IMR-90 (cell line): Measurements from ENCODE around the gene FBXO44. TPM values are rescaled to one million over a fixed set of nuclear protein-coding genes. Genes with fewer than 3 reads are reported as not detected.

Experiments used
- ATAC-seq: fragments of 200-7000 bp; cut with Tn5 transposase; 2 replicates; pipeline ENCODE4 v1.9.1; 2020; ENCODE audit warnings: low read depth, mild to moderate bottlenecking, moderate library complexity
- BruUV-seq: library from RNA; stranded (reverse); fragments of 400-500 nt; replicated peaks from 2 replicates; lab custom pipeline; 2021; lab: Mats Ljungman, UMichigan
- CTCF ChIA-PET: fragments of 300-600 bp; formaldehyde crosslinking; extraction: SDS; loops from one replicate; lab custom pipeline; 2021; ENCODE audit warnings: antibody characterized with exemption; lab: Yijun Ruan, JAX
- POLR2A ChIA-PET: fragments of 300-600 bp; sonication (Branson Sonifier 250); formaldehyde crosslinking; loops from one replicate; lab custom pipeline; 2022; ENCODE audit warnings: antibody characterized with exemption; ENCODE audit not compliant: unreplicated experiment; lab: Charles Lee
- DNase-seq: peaks from one replicate; pipeline ENCODE4 v3.0.0; 2013
- H2AFZ ChIP-seq: replicated peaks from 2 replicates; pipeline ENCODE3; 2013; ENCODE audit warnings: low read length, mild to moderate bottlenecking; ENCODE audit not compliant: poor library complexity
- H2AK5ac ChIP-seq: 2 replicates; pipeline ENCODE4 v1.6.1; 2013; ENCODE audit warnings: low read depth, low read length, inconsistent platforms
- H2AK9ac ChIP-seq: replicated peaks from 2 replicates; pipeline ENCODE3; 2013; ENCODE audit warnings: mild to moderate bottlenecking, low read depth, low read length, moderate library complexity; ENCODE audit not compliant: poor library complexity
- H2BK120ac ChIP-seq: 2 replicates; pipeline ENCODE4 v1.6.1; 2013; ENCODE audit warnings: low read depth, low read length, inconsistent platforms
- H2BK15ac ChIP-seq: 3 replicates; pipeline ENCODE4 v1.6.1; 2013; ENCODE audit warnings: low read depth, low read length, inconsistent platforms
- H2BK20ac ChIP-seq: 2 replicates; pipeline ENCODE4 v1.6.1; 2013; ENCODE audit warnings: low read depth, mild to moderate bottlenecking, inconsistent platforms, low read length, moderate library complexity
- H2BK5ac ChIP-seq: 2 replicates; pipeline ENCODE4 v1.6.1; 2013; ENCODE audit warnings: mild to moderate bottlenecking, low read depth, low read length, inconsistent platforms; ENCODE audit not compliant: poor library complexity, severe bottlenecking
- H3K14ac ChIP-seq: replicated peaks from 2 replicates; pipeline ENCODE4 v1.6.1; 2013; ENCODE audit warnings: low read depth, low read length, inconsistent platforms
- H3K18ac ChIP-seq: 2 replicates; pipeline ENCODE4 v1.6.1; 2013; ENCODE audit warnings: low read depth, low read length, control low read depth
- H3K23ac ChIP-seq: 2 replicates; pipeline ENCODE4 v1.6.1; 2013; ENCODE audit warnings: low read depth, low read length, inconsistent platforms
- H3K27ac ChIP-seq: 2 replicates; pipeline ENCODE4 v1.5.1; 2013; ENCODE audit warnings: mild to moderate bottlenecking, control low read depth, low read length; ENCODE audit not compliant: insufficient read depth
- H3K27me3 ChIP-seq: 2 replicates; pipeline ENCODE4 v1.6.1; 2013; ENCODE audit warnings: low read length; ENCODE audit not compliant: control insufficient read depth, insufficient read depth
- H3K36me3 ChIP-seq: 2 replicates; pipeline ENCODE4 v1.6.1; 2013; ENCODE audit warnings: low read length, mixed read lengths; ENCODE audit not compliant: control insufficient read depth, insufficient read depth
- H3K4ac ChIP-seq: 2 replicates; pipeline ENCODE4 v1.6.1; 2013; ENCODE audit warnings: low read depth, low read length, inconsistent platforms
- H3K4me1 ChIP-seq: 2 replicates; pipeline ENCODE4 v1.6.1; 2013; ENCODE audit warnings: low read length, mixed read lengths; ENCODE audit not compliant: control insufficient read depth, insufficient read depth
- H3K4me2 ChIP-seq: 2 replicates; pipeline ENCODE4 v1.6.1; 2013; ENCODE audit warnings: low read depth, mild to moderate bottlenecking, control low read depth, low read length, moderate library complexity
- H3K4me3 ChIP-seq: 2 replicates; pipeline ENCODE4 v1.5.1; 2013; ENCODE audit warnings: low read depth, mild to moderate bottlenecking, control low read depth, low read length, moderate library complexity; ENCODE audit not compliant: insufficient read depth
- H3K56ac ChIP-seq: 2 replicates; pipeline ENCODE4 v1.6.1; 2013; ENCODE audit warnings: low read length, inconsistent platforms; ENCODE audit not compliant: insufficient read depth; ENCODE audit errors: extremely low read depth
- H3K79me1 ChIP-seq, 2 experiments: 2 replicates each; pipeline ENCODE4 v1.6.1; 2013; ENCODE audit warnings: low read length in 2 of 2, inconsistent platforms in 1 of 2, low read depth in 1 of 2
- H3K9ac ChIP-seq: 2 replicates; pipeline ENCODE4 v1.6.1; 2013; ENCODE audit warnings: low read depth, low read length, control low read depth
- H3K9me1 ChIP-seq: 2 replicates; pipeline ENCODE4 v1.6.1; 2013; ENCODE audit warnings: low read length, inconsistent platforms; ENCODE audit not compliant: insufficient read depth
- H3K9me3 ChIP-seq: 2 replicates; pipeline ENCODE4 v1.6.1; 2013; ENCODE audit warnings: low read length; ENCODE audit not compliant: control insufficient read depth, insufficient read depth
- H4K20me1 ChIP-seq: 2 replicates; pipeline ENCODE4 v1.6.1; 2013; ENCODE audit warnings: low read length, inconsistent platforms; ENCODE audit not compliant: insufficient read depth
- H4K5ac ChIP-seq: 2 replicates; pipeline ENCODE4 v1.6.1; 2013; ENCODE audit warnings: mild to moderate bottlenecking, low read depth, low read length, control low read depth
- H4K8ac ChIP-seq, 2 experiments: 2 replicates each; pipeline ENCODE4 v1.6.1; 2013; ENCODE audit warnings: low read depth in 2 of 2, low read length in 2 of 2, control low read depth in 1 of 2, inconsistent platforms in 1 of 2
- H4K91ac ChIP-seq: 2 replicates; pipeline ENCODE4 v1.6.1; 2013; ENCODE audit warnings: low read depth, low read length, inconsistent platforms; ENCODE audit not compliant: insufficient read depth
- CTCF ChIP-seq: conservative IDR thresholded peaks from 2 replicates; pipeline ENCODE4 v1.5.1; 2012; ENCODE audit warnings: mild to moderate bottlenecking, low read depth, low read length, improper control_type of control experiment
- ELK1 ChIP-seq: fragments of 150-350 bp; IDR thresholded peaks from 2 replicates; pipeline ENCODE4 v1.6.1; 2016; ENCODE audit warnings: low read depth, mild to moderate bottlenecking, low read length, moderate library complexity, borderline replicate concordance
- FOS ChIP-seq: fragments of 150-350 bp; IDR thresholded peaks from 2 replicates; pipeline ENCODE4 v1.6.1; 2016; ENCODE audit warnings: low read depth, low read length
- MAFK ChIP-seq: IDR thresholded peaks from 2 replicates; pipeline ENCODE4 v1.6.1; 2012; ENCODE audit warnings: low read depth, low read length, improper control_type of control experiment
- NFE2L2 ChIP-seq: fragments of 150-350 bp; IDR thresholded peaks from 2 replicates; pipeline ENCODE4 v1.6.1; 2016; ENCODE audit warnings: low read depth, mild to moderate bottlenecking, low read length
- POLR2A ChIP-seq: IDR thresholded peaks from 2 replicates; pipeline ENCODE4 v1.6.1; 2012; ENCODE audit warnings: mild to moderate bottlenecking, low read depth, low read length
- RAD21 ChIP-seq: IDR thresholded peaks from 2 replicates; pipeline ENCODE4 v1.6.1; 2012; ENCODE audit warnings: low read length, improper control_type of control experiment
- RFX5 ChIP-seq: IDR thresholded peaks from 2 replicates; pipeline ENCODE4 v1.8.0; 2012; ENCODE audit warnings: low read depth, mild to moderate bottlenecking, low read length, moderate library complexity
- WGBS, 2 experiments: methylation state at CpG; one replicate each; pipeline versions ENCODE4 v1.1.5 to v1.1.7; 2013; ENCODE audit warnings: missing lambda C conversion rate in 2 of 2; ENCODE audit not compliant: insufficient read length in 1 of 2; ENCODE audit errors: extremely low coverage in 2 of 2; 5-methylcytosine and 5-hydroxymethylcytosine counted together
- dilution Hi-C: fragments of 300-500 bp; cut with HindIII; formaldehyde crosslinking; loops from one replicate; pipeline ENCODE4 v1.14.3; 2018; ENCODE audit warnings: low sequenced_read_pairs; ENCODE audit not compliant: unreplicated experiment
- in situ Hi-C: fragments of 300-500 bp; cut with MboI; formaldehyde crosslinking; loops from 3 replicates; pipeline ENCODE4 v1.14.3; 2019; ENCODE audit warnings: low sequenced_read_pairs, inconsistent platforms, mixed read lengths
- intact Hi-C: fragments of 100-400 bp; cut with micrococcal nuclease; formaldehyde crosslinking; loops from 2 replicates; pipeline ENCODE4 v1.10.0; 2022
- polyA plus RNA-seq, 3 experiments: library from polyadenylated mRNA; depleted of rRNA; stranded (reverse); fragments of >200 nt; gene quantifications; 2 replicates each; pipeline ENCODE4 v1.2.3, GENCODE V29; 2012; ENCODE audit warnings: low replicate concordance in 1 of 3
- total RNA-seq: library from RNA; depleted of rRNA; stranded (reverse); fragments of >200 nt; gene quantifications from 2 replicates; pipeline ENCODE4 v1.2.3, GENCODE V29; 2012

FBXO44 gene
- total and polyA plus RNA-seq, 2 of the 4 experiments (the other 2 are of a cell fraction) = 9.3 to 25.5 TPM

- no TSS peak for BruUV-seq
These were observed 14.6 kb upstream of the FBXO44 start for GRCh38 chr1:11640101-11640500.

More at GRCh38 chr1:11640101-11640500, 14.6 kb upstream of the FBXO44 start:
- H3K27ac ChIP-seq = no peak overlapping the region
- no peak overlapping the region for H4K8ac ChIP-seq
- DNase-seq = no peak
- H2AK9ac ChIP-seq = no peak overlapping the region
- H4K5ac ChIP-seq = no peak overlapping the region
- intact Hi-C loops = no loop called here
- no peak overlapping the region for H2AFZ ChIP-seq
- no peaks in the 10 kb centered on the region for H3K9me1 ChIP-seq
- H3K23ac ChIP-seq = no peak overlapping the region
- H4K20me1 ChIP-seq = no peaks in the 10 kb centered on the region
- H2BK5ac ChIP-seq = no peak overlapping the region
- no peaks in the 10 kb centered on the region for H3K9me3 ChIP-seq
- no peak overlapping the region for H3K4me2 ChIP-seq
- H2BK20ac ChIP-seq = no peak overlapping the region
- H3K4me3 ChIP-seq = no peak overlapping the region
- peaks cover 7% of the 10 kb centered on the region; the same call in 1 of the 2 replicates for H3K27me3 ChIP-seq
- no peak overlapping the region for H2BK15ac ChIP-seq
- H3K56ac ChIP-seq = no peak overlapping the region
- no peak overlapping the region for H3K9ac ChIP-seq
- no peak overlapping the region for H2BK120ac ChIP-seq
- H4K91ac ChIP-seq = no peak overlapping the region
- H3K4me1 ChIP-seq = no peaks in the 10 kb centered on the region
- no peak for TF ChIP-seq CTCF
- no peak for TF ChIP-seq RFX5
- TF ChIP-seq NFE2L2 = no peak
- no peak for TF ChIP-seq FOS
- TF ChIP-seq POLR2A = no peak
- TF ChIP-seq RAD21 = no peak
- TF ChIP-seq MAFK = no peak
- TF ChIP-seq ELK1 = no peak
- no peak overlapping the region for H3K18ac ChIP-seq
- in situ Hi-C loops = loop anchor here (5.0 to 10.0 kb wide), 2 partner anchors 398 to 605 kb away; no protein-coding TSS in a partner anchor
- 50% methylated on average over 1 of the region's 7 CpGs; no CpG with 5 or more reads in 1 of the 2 experiments for WGBS, 2 experiments
- ChIA-PET CTCF (no interaction called here), POLR2A (no interaction called here)
- no peak for ATAC-seq
- no peak overlapping the region for H3K4ac ChIP-seq
- no peak overlapping the region for H2AK5ac ChIP-seq
- H3K79me1 ChIP-seq = no peaks in the 10 kb centered on the region
- dilution Hi-C loops = no loop called here
- H3K36me3 ChIP-seq = no peaks in the 10 kb centered on the region
- H3K14ac ChIP-seq = no peak overlapping the region
